ENCODE measurements around the gene SERP2. TPM values are rescaled to one million over a fixed set of nuclear protein-coding genes. Genes with fewer than 3 reads are reported as not detected.

Gene SERP2
- total and polyA plus RNA-seq, 2 of the 8 experiments (the other 6 are each of a cell fraction or from before 2014, with no cell fraction given) = 2.0 to 2.3 TPM

DNA sequence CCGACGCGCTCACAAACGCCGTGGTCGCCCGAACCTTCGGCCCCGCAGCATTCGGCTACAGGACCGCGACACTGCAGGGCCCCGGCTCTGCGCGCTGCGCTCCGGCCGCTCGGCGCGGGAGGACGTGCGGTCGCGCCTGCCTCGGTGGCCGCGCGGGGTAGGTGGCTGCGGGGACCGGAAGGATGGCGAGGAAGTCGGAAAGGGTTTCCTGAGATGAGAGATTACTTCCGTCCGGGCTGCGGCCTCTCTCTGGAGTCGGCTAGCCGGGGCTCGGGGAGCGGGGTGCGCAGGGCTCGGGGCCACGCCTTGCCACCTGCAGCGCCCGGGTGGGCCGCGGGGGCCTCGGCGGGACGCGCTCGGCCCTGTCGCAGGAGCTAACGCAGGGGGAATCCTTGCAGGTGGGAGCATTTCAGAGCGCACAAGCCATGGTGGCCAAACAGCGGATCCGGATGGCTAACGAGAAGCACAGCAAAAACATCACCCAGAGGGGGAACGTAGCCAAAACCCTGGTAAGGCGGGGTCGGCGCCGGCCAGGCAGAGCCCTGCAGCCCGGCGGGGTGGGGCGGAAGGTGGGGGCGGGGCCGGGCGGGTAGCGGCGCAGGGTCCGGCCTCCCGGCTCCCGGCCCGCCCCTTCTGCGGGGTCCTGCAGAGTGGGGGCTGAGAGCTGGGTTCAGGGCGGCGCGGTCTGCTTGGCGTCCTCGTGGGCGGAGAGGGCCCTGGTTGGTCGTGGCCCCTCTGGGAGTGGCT is at the start of gene SERP2 (continued):
- no peak for TF ChIP-seq POU5F1 (IDR thresholded peaks at IDR 0.05; ENCODE audit: low read depth, low read length)
- no peak for TF ChIP-seq CHD2 (IDR thresholded peaks at IDR 0.05; ENCODE audit: low read length)
- peak; percentile 26 for TF ChIP-seq ASH2L (IDR thresholded peaks at IDR 0.05; ENCODE audit: low read length)
- TF ChIP-seq KDM1A (IDR thresholded peaks at IDR 0.05; ENCODE audit: borderline replicate concordance, low read length) = no peak
- TF ChIP-seq CHD1 (IDR thresholded peaks at IDR 0.05; ENCODE audit: low read depth, low read length) = no peak
- 0 out of 4 replicates have a peak, but pooled peaks of 1 of the 2 experiments have one; percentile 0 for TF ChIP-seq RAD21 (IDR thresholded peaks at IDR 0.05 in 1 of 2, conservative IDR thresholded peaks at IDR 0.05 in 1 of 2; ENCODE audit: low read depth in 2 of 2, low read length in 2 of 2)
- TF ChIP-seq PHF8 (conservative IDR thresholded peaks at IDR 0.05; ENCODE audit: low read depth, low read length) = peak; percentile 46; the same call in 1 of the 2 replicates
- no peak for TF ChIP-seq SIRT6 (IDR thresholded peaks at IDR 0.05; ENCODE audit: low read length)
- TF ChIP-seq JUN (IDR thresholded peaks at IDR 0.05; ENCODE audit: low read depth, low read length) = no peak
- TF ChIP-seq TAF1 (IDR thresholded peaks at IDR 0.05; ENCODE audit: low read depth, low read length) = peak; percentile 53; the same call in 1 of the 2 replicates
- TF ChIP-seq TCF12 (IDR thresholded peaks at IDR 0.05; ENCODE audit: low read depth, low read length) = no peak
- TF ChIP-seq BRCA1 (IDR thresholded peaks at IDR 0.05; ENCODE audit: low read depth, low read length) = no peak
- TF ChIP-seq BCL11A (IDR thresholded peaks at IDR 0.05; ENCODE audit: low read depth in 2 of 2, low read length in 2 of 2) = no peak
- TF ChIP-seq, protein P1, sequence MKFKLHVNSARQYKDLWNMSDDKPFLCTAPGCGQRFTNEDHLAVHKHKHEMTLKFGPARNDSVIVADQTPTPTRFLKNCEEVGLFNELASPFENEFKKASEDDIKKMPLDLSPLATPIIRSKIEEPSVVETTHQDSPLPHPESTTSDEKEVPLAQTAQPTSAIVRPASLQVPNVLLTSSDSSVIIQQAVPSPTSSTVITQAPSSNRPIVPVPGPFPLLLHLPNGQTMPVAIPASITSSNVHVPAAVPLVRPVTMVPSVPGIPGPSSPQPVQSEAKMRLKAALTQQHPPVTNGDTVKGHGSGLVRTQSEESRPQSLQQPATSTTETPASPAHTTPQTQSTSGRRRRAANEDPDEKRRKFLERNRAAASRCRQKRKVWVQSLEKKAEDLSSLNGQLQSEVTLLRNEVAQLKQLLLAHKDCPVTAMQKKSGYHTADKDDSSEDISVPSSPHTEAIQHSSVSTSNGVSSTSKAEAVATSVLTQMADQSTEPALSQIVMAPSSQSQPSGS (IDR thresholded peaks at IDR 0.05; ENCODE audit: low read length) = no peak
- TF ChIP-seq SIN3A (conservative IDR thresholded peaks at IDR 0.05 in 1 of 2, IDR thresholded peaks at IDR 0.05 in 1 of 2; ENCODE audit: low read depth in 1 of 2, low read length in 2 of 2) = no peak
- no peak for TF ChIP-seq BACH1 (IDR thresholded peaks at IDR 0.05; ENCODE audit: low read length)
